Umbilical cord (tissue), 2 donors: ENCODE results near the gene LRP1B. TPM values are rescaled to one million over a fixed set of nuclear protein-coding genes. Genes with fewer than 3 reads are reported as not detected.

Experiments
- DNase-seq: peaks from one replicate; pipeline ENCODE4 v3.0.0-alpha.2; 2015; ENCODE audit warnings: low spot score
- total RNA-seq: library from RNA; depleted of rRNA; stranded (reverse); fragments of >200 nt; gene quantifications from one replicate; pipeline ENCODE4 v1.2.3, GENCODE V29; 2014; ENCODE audit warnings: low replicate concordance; ENCODE audit not compliant: insufficient read depth

LRP1B gene
- total RNA-seq, 1 donor from 2014 or later: 0.96 TPM

DNA sequence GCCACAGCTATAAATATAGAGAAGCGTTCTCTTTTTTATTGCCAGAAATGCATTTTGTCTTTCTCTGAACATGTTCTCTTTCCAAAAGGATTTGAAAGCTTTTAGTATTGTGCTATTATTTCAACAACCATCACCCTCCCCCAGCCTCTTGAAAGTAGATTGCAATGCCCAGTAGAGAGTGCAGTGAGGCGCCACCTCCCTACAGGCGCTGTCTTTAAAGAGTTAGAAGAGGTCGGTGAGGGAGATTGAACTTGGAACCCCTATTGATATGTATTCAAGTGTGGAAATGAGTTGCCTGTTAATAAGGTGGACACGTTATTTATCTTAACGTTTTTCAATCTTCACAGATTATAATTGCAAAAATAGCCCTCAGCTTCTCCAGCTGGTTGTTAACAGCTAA lies 360.3 kb downstream of the LRP1B start:
- DNase-seq: no peak

DNA sequence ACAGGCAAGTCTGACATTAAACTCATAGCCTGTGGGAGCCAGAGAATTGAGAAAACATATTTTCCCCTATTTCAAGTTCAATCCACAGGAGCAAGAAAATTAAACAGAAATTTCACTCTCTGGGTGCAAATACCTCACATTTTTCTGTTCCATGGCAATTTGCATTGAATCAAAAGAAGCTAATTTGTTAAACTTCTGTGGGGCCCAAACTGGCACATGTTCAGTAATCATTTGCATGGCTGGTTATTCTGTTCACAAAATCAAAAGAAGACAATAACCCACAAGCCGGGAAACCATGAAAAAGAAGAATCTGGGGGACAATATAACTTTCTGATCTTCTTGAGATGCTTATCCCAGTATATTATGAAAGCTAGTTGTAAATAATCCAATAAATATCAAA lies 363.1 kb downstream of the LRP1B start:
- no peak for DNase-seq

DNA sequence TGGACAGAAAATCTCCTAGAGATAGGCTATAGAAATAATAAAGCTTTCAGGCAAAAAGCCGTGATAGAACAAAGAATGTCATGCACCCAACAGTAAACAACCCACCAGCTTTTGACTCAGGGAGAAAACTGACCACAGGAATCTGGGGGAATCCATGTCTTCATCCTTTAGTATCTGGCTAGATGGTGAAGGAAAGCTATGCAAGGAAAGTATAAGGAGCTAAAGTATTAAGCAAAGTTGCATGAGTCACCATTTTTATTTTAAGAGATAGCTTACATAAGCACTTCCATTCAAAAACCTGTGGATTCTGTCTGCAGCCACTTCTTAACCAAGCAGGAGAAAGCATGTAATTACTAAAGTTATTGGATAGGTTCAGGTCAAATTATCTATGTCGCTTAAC lies 363.8 kb downstream of the LRP1B start:
- DNase-seq: peak; percentile 72

GRCh38 chr2:141766225-141766624 lies 364.6 kb downstream of the LRP1B start:
- DNase-seq: no peak

DNA sequence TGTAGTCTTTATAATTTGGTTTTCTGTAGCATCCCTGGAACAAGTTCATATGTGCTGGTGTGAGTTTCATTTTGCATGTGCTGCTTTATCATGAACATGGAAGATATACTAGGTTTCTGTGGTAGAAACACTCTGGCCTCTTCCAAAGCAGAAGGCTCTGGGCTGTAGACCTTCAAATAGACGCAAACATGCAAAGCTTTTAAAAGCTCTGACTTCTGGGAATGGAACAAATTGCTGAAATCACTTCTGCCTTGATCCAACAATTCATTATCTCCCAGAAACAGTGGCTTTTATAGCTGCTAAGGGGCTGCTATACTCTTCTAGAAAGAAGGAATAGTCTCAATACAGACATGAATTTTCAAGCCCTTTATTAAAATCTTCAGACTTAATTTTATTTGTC lies 382.2 kb downstream of the LRP1B start:
- DNase-seq: no peak

DNA sequence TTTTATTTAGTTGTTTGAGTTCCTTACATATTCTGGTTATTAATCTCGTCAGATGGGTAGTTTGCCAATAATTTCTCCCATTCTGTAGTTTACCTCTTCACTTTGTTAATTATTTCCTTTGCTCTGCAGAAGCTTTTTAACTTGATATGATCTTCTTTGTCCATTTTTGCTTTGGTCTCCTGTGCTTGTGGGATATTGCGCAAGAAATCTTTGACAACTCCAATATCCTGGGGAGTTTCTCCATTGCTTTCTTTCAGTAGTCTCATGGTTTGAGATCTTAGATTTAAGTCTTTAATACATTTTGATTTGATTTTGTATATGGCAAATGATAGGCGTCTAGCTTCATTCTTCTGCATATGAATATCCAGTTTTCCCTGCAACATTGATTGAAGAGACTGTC lies 389.2 kb downstream of the LRP1B start:
- no peak for DNase-seq

GRCh38 chr2:141737492-141738255 lies 393.1 kb downstream of the LRP1B start:
- DNase-seq: no peak

GRCh38 chr2:141736466-141736865 lies 394.4 kb downstream of the LRP1B start:
- DNase-seq: no peak

GRCh38 chr2:141728886-141729285 lies 401.9 kb downstream of the LRP1B start:
- DNase-seq: no peak

DNA sequence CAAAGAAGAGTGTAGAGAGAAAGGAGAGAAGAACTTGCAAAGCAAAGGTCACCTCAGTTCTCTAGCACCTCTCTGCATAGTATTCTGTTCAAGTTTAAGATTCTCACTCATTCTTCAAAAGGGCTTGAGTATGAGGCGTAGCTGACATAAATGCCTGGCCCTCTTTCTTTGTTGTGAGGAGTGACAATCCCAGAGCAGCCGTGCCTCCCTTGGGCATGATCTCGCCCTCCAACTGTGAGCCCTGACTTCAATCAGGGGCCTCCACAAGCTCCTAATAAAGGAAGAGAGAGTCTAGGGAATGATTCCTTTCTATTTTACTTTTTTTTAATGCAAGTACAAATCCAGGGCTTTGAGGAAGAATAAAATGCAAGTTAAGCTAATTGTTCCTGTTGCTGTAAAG lies 402.7 kb downstream of the LRP1B start:
- no peak for DNase-seq

GRCh38 chr2:141724426-141724825 lies 406.4 kb downstream of the LRP1B start:
- DNase-seq: no peak

DNA sequence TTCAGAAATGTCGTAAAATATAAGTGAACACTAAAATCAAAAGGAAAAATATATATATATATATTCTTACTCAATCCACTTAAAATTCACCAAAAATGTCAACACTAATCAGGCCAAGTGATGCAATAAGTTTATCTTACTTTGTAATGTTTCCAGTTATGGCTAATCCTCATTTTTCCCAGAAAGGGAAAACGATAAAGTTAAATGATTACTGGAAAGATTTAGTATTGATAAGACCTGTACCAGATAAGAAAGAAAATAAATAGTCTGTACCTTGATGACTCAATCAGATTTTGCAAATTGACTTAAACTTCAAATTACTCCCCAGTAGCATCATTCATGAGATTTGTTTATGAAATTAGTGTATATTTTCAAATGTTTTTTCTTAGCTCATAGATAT lies 407.0 kb downstream of the LRP1B start:
- no peak for DNase-seq

DNA sequence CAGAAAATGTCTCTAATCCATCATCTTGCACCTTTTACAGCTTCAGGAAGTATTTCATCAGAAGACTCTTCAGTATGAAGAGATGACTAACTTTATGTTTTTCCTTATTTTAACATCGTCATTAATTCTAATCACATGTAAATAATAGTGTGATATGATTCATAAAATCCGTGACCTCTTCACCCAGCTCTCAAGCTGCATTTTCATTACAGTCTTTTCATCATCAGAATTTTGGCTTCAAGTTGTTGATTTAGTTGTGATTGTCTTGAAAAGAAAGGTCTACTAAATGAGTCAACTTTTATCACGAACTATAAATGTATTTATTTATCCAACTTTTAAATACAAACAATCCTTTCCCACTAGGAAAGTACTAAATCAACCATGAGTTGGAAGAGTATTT lies 410.3 kb downstream of the LRP1B start:
- no peak for DNase-seq

- peak; percentile 5 for DNase-seq
These were observed 416.3 kb downstream of the LRP1B start for GRCh38 chr2:141714496-141714895.

- DNase-seq: no peak
These were observed 419.2 kb downstream of the LRP1B start for GRCh38 chr2:141711627-141712026.

DNA sequence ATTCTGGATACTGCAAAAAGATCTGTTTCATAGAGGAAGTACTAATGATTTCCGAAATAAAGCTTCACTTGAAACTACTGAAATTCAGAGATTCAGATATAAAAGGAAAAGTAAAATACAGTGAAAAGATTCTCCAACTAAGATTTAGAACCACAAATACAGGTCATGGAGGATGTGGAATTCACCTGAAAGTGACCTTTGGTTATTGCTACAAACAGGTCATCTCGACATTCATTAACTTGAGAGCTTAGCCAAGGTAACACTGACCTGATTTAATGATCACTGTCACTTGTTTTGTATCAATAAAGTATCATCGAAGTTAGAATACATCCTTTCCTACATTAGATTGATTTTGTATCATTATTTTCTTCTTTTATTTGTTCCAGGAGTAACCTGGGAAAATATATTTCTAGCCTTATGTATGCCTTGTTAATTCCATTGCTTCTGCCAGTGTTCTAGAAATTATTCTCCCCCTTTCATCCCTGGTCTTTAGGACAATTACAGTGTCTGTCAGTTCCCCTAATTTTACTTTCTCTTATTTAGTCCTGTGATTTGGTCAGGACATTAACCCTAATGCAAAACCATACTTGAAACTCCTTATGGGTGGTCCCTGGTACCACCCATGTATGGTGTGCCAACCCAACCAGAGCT lies 420.1 kb downstream of the LRP1B start:
- DNase-seq: no peak

- DNase-seq: no peak
These were observed 421.1 kb downstream of the LRP1B start for GRCh38 chr2:141709756-141710155.

DNA sequence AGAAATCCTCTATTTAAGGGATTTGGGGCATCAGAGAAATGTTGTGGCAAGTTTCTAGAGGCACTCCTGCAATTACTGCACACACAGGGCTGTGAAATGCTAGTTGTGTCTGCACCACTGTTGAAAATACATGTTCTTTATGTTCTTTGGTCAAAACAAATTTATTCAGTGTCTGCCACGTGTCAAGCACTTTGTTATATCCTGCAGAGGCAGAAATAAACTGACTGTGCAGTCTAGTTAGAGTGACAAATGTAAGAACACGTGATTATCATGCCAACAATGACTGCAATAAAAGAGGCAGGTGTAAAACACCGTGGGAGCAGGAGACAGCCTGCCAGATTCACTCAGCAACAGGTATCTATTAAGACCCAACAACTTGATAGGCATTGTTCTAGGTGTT lies 423.3 kb downstream of the LRP1B start:
- DNase-seq: no peak

DNA sequence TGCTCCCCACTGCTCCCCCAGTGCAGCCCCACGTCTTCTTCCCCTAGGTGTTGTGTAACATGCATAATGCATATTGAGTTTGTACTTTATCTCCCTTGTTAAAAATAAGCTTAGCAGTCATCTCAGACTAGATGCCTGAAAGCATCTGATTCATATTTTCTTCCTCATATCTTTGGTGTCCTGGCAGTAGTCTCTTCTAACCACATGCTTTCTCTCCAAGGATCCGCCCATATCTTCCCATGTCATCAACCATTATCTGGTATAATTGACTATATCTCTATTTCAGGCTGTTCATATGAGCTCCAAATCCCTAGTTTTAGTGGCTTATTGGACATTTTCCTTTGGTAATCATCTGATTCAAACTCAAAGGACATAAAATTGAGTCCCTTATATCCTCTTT lies 426.3 kb downstream of the LRP1B start:
- peak; percentile 93 for DNase-seq

DNA sequence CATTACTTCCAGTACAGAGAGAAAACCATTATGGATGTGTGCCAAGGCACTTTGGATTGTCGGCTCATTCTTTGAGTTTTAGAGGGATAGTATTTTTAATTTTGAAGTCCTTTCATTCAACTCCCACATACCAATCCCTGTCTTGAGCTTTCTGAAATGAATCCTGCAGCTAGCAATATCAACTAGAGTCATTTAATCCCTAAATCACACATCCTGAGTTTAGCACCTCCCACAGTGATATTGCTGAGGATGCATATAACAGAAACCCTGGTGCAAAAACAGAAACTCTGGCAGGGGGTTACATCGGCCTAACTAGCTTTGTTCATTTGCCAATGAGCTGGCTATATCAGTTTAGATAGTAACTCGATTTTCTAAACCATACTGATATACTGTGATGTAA lies 427.3 kb downstream of the LRP1B start:
- no peak for DNase-seq

DNA sequence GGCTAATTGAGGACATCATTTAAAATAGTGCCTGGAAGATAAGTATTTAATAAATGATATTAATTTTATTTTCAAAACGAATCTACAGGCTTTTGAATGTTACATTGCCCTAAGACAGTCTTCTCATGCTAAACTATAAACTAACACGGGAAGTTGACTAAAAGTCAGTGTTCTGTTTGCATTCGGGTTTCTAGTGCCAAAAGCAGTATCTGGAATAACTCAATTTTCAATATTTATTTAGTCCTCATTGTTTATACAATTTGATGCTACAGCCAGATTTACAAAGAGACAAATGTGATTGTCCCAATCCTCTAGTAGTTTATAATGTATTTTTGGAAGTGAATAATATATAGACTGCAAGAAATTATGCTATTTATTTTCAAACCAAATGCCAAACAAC lies 429.2 kb downstream of the LRP1B start:
- no peak for DNase-seq

GRCh38 chr2:141699573-141699972 lies 431.2 kb downstream of the LRP1B start:
- DNase-seq: peak; percentile 13

GRCh38 chr2:141698500-141698899 lies 432.3 kb downstream of the LRP1B start:
- no peak for DNase-seq

DNA sequence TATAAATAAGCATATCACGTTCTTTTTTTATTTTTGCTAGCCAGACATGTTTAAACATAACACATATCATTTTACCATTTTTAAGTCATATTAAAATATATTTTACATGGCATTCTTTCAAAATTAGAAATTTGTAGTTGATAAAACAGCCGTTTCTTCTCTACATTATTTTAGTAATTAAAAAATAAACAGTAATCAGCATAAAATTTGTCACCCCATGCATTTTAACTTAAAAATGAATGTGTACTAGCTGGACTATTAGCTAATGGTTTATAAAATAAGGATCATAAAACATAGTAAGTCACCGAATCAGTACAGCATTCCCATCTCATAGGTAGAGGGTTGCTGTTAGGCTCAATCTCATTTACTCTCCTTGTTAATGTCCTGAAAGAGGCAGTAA lies 433.8 kb downstream of the LRP1B start:
- DNase-seq: no peak
